CD4-positive, CD25-positive, alpha-beta regulatory T cell (primary cell): Measurements from ENCODE around the gene ITPRID1. TPM values are rescaled to one million over a fixed set of nuclear protein-coding genes. Genes with fewer than 3 reads are reported as not detected.
"Not testable (repeated sequence)": the region's sequence is repeated elsewhere in the genome, so short reads cannot be mapped to it uniquely, and the experiment has no call there.

Experiments
- ATAC-seq, 2 donors: fragments of 150-1000 bp; cut with Tn5 transposase; one replicate each; pipeline ENCODE4 v1.10.0; 2021; ENCODE audit warnings: low read depth in 2 of 2, moderate number of reproducible peaks in 2 of 2, moderate library complexity in 1 of 2
- DNase-seq, 3 donors: peaks; one replicate each; pipeline versions ENCODE4 v3.0.0 to v3.0.0-alpha.2; 2012 to 2022; ENCODE audit warnings: mixed read lengths in 1 of 3
- H3K27ac ChIP-seq: one replicate; pipeline ENCODE4 v1.7.0; 2013; ENCODE audit warnings: mild to moderate bottlenecking, low read length; ENCODE audit not compliant: insufficient read depth, poor library complexity, severe bottlenecking
- H3K27me3 ChIP-seq: one replicate; pipeline ENCODE4 v1.7.0; 2013; ENCODE audit warnings: low read length; ENCODE audit not compliant: control insufficient read depth, insufficient read depth
- H3K36me3 ChIP-seq: one replicate; pipeline ENCODE4 v1.7.0; 2013; ENCODE audit warnings: mild to moderate bottlenecking, low read length, moderate library complexity; ENCODE audit not compliant: control insufficient read depth, insufficient read depth
- H3K4me1 ChIP-seq: 2 replicates; pipeline ENCODE4 v1.7.0; 2013; ENCODE audit warnings: mild to moderate bottlenecking, low read length; ENCODE audit not compliant: insufficient read depth, control insufficient read depth, poor library complexity, severe bottlenecking
- H3K4me3 ChIP-seq: one replicate; pipeline ENCODE4 v1.7.0; 2013; ENCODE audit warnings: low read depth, mild to moderate bottlenecking, low read length, moderate library complexity
- H3K9me3 ChIP-seq, 2 experiments: 1 replicate in 1 of 2; 2 replicates in 1 of 2; pipeline ENCODE4 v1.7.0; 2013; ENCODE audit warnings: low read length in 2 of 2, mild to moderate bottlenecking in 1 of 2, moderate library complexity in 1 of 2; ENCODE audit not compliant: control insufficient read depth in 2 of 2
- H3K27ac Mint-ChIP-seq, 3 donors: one replicate each; pipeline ENCODE4 v1.8.0; 2020 to 2022; ENCODE audit warnings: mild to moderate bottlenecking in 3 of 3, mixed read lengths in 3 of 3, moderate library complexity in 2 of 3
- H3K27me3 Mint-ChIP-seq: one replicate; pipeline ENCODE4 v1.8.0; 2022; ENCODE audit warnings: mild to moderate bottlenecking, mixed read lengths
- H3K36me3 Mint-ChIP-seq: one replicate; pipeline ENCODE4 v1.8.0; 2020; ENCODE audit warnings: mixed read lengths
- H3K4me1 Mint-ChIP-seq, 4 donors: one replicate each; pipeline ENCODE4 v1.8.0; 2020 to 2022; ENCODE audit warnings: mixed read lengths in 4 of 4, mild to moderate bottlenecking in 1 of 4
- H3K4me3 Mint-ChIP-seq, 4 donors: one replicate each; pipeline ENCODE4 v1.8.0; 2020 to 2022; ENCODE audit warnings: mild to moderate bottlenecking in 4 of 4, mixed read lengths in 4 of 4, moderate library complexity in 3 of 4
- H3K9me3 Mint-ChIP-seq, 7 donors: one replicate each; pipeline ENCODE4 v1.8.0; 2020 to 2022; ENCODE audit warnings: mixed read lengths in 7 of 7, mild to moderate bottlenecking in 3 of 7, moderate library complexity in 2 of 7
- polyA plus RNA-seq, 4 donors: library from polyadenylated mRNA; unstranded; fragments of 300-500 nt; fragmentation: Illumina TruSeq; gene quantifications; one replicate each; pipeline ENCODE4 v1.2.3, GENCODE V29; 2021
- total RNA-seq: library from RNA; stranded (reverse); gene quantifications from one replicate; pipeline ENCODE4 v1.2.3, GENCODE V29; 2022

ITPRID1 gene
- total and polyA plus RNA-seq, 5 donors from 2014 or later: not detected

DNA sequence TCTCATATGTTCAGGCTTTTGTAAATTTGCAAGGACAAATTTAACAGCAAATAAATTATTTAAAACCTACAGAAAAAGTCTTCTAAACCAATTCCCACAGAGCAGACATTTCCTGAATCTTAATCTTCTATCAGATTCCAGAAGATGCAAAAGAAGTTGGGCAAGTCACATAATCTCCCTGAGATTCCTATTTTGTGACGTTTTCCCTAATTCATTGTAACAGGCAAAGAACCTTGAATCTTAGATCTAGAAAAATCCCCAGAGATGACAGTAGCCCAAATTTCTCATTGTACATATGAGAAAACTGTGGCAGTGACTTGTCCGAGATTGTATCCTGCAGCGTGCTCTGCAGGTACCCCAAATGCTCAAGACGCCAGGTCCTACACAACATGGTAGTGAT is 4.9 kb downstream of the ITPRID1 start:
- no peaks in the 10 kb centered on the region for H3K27me3 ChIP-seq
- Mint-ChIP-seq H3K36me3 (no peaks in the 10 kb centered on the region), H3K27me3 (no peaks in the 10 kb centered on the region), H3K9me3 (peaks cover 0 to 9% (median 3%) of the 10 kb centered on the region in 7 donors), H3K4me1 (no peaks in the 10 kb centered on the region), H3K4me3 (no peak overlapping the region), H3K27ac (no peak overlapping the region)
- H3K36me3 ChIP-seq: no peaks in the 10 kb centered on the region
- H3K4me1 ChIP-seq: no peaks in the 10 kb centered on the region
- H3K27ac ChIP-seq: no peak overlapping the region
- no peaks in the 10 kb centered on the region for H3K9me3 ChIP-seq
- ATAC-seq: no peak
- DNase-seq: no peak
- no peak overlapping the region for H3K4me3 ChIP-seq

DNA sequence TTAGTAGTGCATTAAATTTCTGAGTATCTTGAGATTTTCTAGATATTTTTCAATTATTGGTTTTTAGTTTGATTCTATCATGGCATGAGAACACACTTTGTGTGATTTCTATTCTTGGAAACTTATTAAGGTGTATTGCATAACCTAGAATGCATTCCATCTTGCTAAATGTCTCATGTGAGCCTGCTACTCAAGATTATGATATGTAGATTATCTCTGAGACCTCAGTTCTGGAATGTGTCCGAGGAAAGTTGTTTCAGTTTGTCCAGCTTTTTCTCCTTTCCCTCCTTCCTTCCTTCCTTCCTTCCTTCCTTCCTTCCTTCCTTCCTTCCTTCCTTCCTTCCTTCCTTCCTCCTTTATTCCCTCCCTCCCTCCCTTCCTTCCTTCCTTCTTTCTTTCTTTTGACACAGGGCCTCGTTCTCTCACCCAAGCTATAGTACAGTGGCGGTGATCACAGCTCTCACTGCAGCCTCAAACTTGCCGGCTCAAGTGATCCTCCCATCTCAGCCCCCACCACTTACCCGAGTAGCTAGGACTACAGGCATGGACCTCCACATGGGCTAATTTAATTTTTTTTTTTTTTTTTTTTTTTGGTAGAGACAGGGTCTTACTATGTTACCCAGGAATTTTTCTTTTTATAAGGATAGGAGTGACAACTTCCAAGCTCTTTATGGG is 7.6 kb downstream of the ITPRID1 start:
- Mint-ChIP-seq H3K27me3 (no peaks in the 10 kb centered on the region), H3K4me3 (no peak overlapping the region), H3K36me3 (no peaks in the 10 kb centered on the region), H3K4me1 (no peaks in the 10 kb centered on the region), H3K27ac (no peak overlapping the region), H3K9me3 (peaks cover 0 to 8% (median 3%) of the 10 kb centered on the region in 7 donors)
- DNase-seq: no peak
- Histone ChIP-seq H3K4me3 (no peak overlapping the region), H3K4me1 (no peaks in the 10 kb centered on the region), H3K36me3 (no peaks in the 10 kb centered on the region), H3K27me3 (no peaks in the 10 kb centered on the region), H3K27ac (no peak overlapping the region), H3K9me3 (no peaks in the 10 kb centered on the region)
- ATAC-seq: no peak

DNA sequence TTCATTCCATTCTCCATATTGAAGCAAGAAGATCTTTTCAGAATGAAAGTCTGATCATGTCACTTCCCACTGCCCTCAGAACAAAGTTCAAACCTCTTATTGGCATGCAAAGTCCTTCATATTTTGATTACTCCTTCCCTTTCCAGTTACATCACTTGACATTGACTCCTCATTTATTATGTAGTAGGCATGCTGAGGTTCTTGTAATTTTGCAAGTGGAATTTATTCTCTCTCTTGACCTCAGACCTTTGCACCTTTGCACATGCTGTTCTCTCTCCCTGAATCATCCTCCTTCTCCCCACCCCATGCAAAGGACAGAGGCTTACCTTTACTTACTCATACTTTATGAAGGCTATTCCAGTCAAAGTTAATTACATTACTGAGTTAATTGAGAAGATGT is 13.0 kb downstream of the ITPRID1 start:
- no peak overlapping the region for H3K27ac Mint-ChIP-seq
- peaks cover 0 to 8% (median 3%) of the 10 kb centered on the region in 7 donors for H3K9me3 Mint-ChIP-seq
- Histone ChIP-seq H3K9me3 (no peaks in the 10 kb centered on the region), H3K4me1 (no peaks in the 10 kb centered on the region), H3K27ac (no peak overlapping the region), H3K36me3 (no peaks in the 10 kb centered on the region), H3K4me3 (no peak overlapping the region), H3K27me3 (no peaks in the 10 kb centered on the region)
- H3K4me3 Mint-ChIP-seq: no peak overlapping the region
- DNase-seq (no peak), ATAC-seq (no peak)
- no peaks in the 10 kb centered on the region for H3K27me3 Mint-ChIP-seq
- H3K4me1 Mint-ChIP-seq: no peaks in the 10 kb centered on the region
- H3K36me3 Mint-ChIP-seq: no peaks in the 10 kb centered on the region

GRCh38 chr7:31529103-31529502 is 15.2 kb downstream of the ITPRID1 start:
- ATAC-seq (no peak), DNase-seq (no peak)
- no peaks in the 10 kb centered on the region for H3K36me3 Mint-ChIP-seq
- peaks cover 2 to 8% (median 2%) of the 10 kb centered on the region in 7 donors for H3K9me3 Mint-ChIP-seq
- no peak overlapping the region for H3K4me3 ChIP-seq
- H3K9me3 ChIP-seq: no peaks in the 10 kb centered on the region
- no peaks in the 10 kb centered on the region for H3K36me3 ChIP-seq
- no peak overlapping the region for H3K27ac ChIP-seq
- no peak overlapping the region for H3K27ac Mint-ChIP-seq
- no peak overlapping the region for H3K4me3 Mint-ChIP-seq
- no peaks in the 10 kb centered on the region for H3K27me3 Mint-ChIP-seq
- H3K27me3 ChIP-seq: no peaks in the 10 kb centered on the region
- no peaks in the 10 kb centered on the region for H3K4me1 Mint-ChIP-seq
- no peaks in the 10 kb centered on the region for H3K4me1 ChIP-seq

- not testable (repeated sequence) for ATAC-seq, H3K4me3 Mint-ChIP-seq
These were observed 26.8 kb downstream of the ITPRID1 start for GRCh38 chr7:31540651-31541185.

DNA sequence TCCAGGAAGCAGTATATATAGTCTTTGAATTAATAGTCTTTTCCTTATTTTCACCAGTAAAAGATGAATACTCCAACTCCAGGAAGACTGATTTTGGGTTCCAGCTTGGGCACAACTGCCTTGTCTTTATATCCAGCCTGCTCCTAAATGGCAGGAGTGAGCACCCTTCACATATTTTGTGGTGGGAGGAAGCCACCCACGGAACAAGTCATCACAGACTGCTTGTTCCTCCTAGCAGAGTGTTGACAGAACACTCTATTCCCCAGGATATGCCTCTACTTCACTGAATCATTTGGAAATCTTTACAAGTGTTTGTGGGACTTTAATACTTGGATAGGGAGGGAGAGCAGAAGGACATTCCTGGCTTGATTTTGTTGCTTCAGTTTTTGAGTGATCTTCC is 31.7 kb downstream of the ITPRID1 start:
- Mint-ChIP-seq H3K27me3 (no peaks in the 10 kb centered on the region), H3K36me3 (no peaks in the 10 kb centered on the region), H3K4me1 (no peaks in the 10 kb centered on the region), H3K9me3 (peaks cover 0 to 4% (median 0%) of the 10 kb centered on the region in 7 donors), H3K4me3 (no peak overlapping the region), H3K27ac (no peak overlapping the region)
- H3K27me3 ChIP-seq: no peaks in the 10 kb centered on the region
- H3K9me3 ChIP-seq: no peaks in the 10 kb centered on the region
- DNase-seq (no peak), ATAC-seq (no peak)
- H3K4me1 ChIP-seq: no peaks in the 10 kb centered on the region
- H3K4me3 ChIP-seq: no peak overlapping the region
- H3K36me3 ChIP-seq: no peaks in the 10 kb centered on the region
- no peak overlapping the region for H3K27ac ChIP-seq

More at GRCh38 chr7:31540651-31541185, 26.8 kb downstream of the ITPRID1 start:
- H3K27me3 ChIP-seq, H3K36me3 Mint-ChIP-seq, DNase-seq, H3K4me1 Mint-ChIP-seq, H3K27me3 Mint-ChIP-seq, H3K9me3 ChIP-seq, H3K36me3 ChIP-seq, H3K4me3 ChIP-seq, H3K27ac ChIP-seq, H3K4me1 ChIP-seq, H3K27ac Mint-ChIP-seq: not testable (repeated sequence)
- peaks cover 0 to 15% (median 0%) of the 10 kb centered on the region in 7 donors for H3K9me3 Mint-ChIP-seq

- H3K27ac ChIP-seq: no peak overlapping the region
- no peak overlapping the region for H3K27ac Mint-ChIP-seq
- no peaks in the 10 kb centered on the region for H3K4me1 Mint-ChIP-seq
- no peaks in the 10 kb centered on the region for H3K36me3 ChIP-seq
- no peaks in the 10 kb centered on the region for H3K36me3 Mint-ChIP-seq
- DNase-seq: no peak
- no peaks in the 10 kb centered on the region for H3K9me3 ChIP-seq
- H3K4me3 Mint-ChIP-seq: no peak overlapping the region
- no peak overlapping the region for H3K4me3 ChIP-seq
- peaks cover 0 to 5% (median 0%) of the 10 kb centered on the region in 7 donors for H3K9me3 Mint-ChIP-seq
- H3K4me1 ChIP-seq: no peaks in the 10 kb centered on the region
- no peak for ATAC-seq
- no peaks in the 10 kb centered on the region for H3K27me3 Mint-ChIP-seq
- H3K27me3 ChIP-seq: no peaks in the 10 kb centered on the region
These were observed 35.7 kb downstream of the ITPRID1 start for GRCh38 chr7:31549611-31550010.

GRCh38 chr7:31550432-31550831 is 36.5 kb downstream of the ITPRID1 start:
- H3K9me3 Mint-ChIP-seq: peaks cover 0 to 5% (median 0%) of the 10 kb centered on the region in 7 donors
- Histone ChIP-seq H3K27ac (no peak overlapping the region), H3K36me3 (no peaks in the 10 kb centered on the region), H3K4me1 (no peaks in the 10 kb centered on the region), H3K9me3 (no peaks in the 10 kb centered on the region), H3K4me3 (no peak overlapping the region), H3K27me3 (no peaks in the 10 kb centered on the region)
- no peaks in the 10 kb centered on the region for H3K4me1 Mint-ChIP-seq
- H3K36me3 Mint-ChIP-seq: no peaks in the 10 kb centered on the region
- no peaks in the 10 kb centered on the region for H3K27me3 Mint-ChIP-seq
- no peak for DNase-seq
- no peak overlapping the region for H3K27ac Mint-ChIP-seq
- H3K4me3 Mint-ChIP-seq: no peak overlapping the region
- ATAC-seq: no peak
